Umbilical cord (tissue), 2 donors: ENCODE data around the gene STEAP3. TPM values are rescaled to one million over a fixed set of nuclear protein-coding genes. Genes with fewer than 3 reads are reported as not detected.

ENCODE experiments used
- DNase-seq: peaks from one replicate; pipeline ENCODE4 v3.0.0-alpha.2; 2015; ENCODE audit warnings: low spot score
- total RNA-seq: library from RNA; depleted of rRNA; stranded (reverse); fragments of >200 nt; gene quantifications from one replicate; pipeline ENCODE4 v1.2.3, GENCODE V29; 2014; ENCODE audit warnings: low replicate concordance; ENCODE audit not compliant: insufficient read depth

The STEAP3 gene
- total RNA-seq, 1 donor from 2014 or later, result 2.6 TPM

DNA sequence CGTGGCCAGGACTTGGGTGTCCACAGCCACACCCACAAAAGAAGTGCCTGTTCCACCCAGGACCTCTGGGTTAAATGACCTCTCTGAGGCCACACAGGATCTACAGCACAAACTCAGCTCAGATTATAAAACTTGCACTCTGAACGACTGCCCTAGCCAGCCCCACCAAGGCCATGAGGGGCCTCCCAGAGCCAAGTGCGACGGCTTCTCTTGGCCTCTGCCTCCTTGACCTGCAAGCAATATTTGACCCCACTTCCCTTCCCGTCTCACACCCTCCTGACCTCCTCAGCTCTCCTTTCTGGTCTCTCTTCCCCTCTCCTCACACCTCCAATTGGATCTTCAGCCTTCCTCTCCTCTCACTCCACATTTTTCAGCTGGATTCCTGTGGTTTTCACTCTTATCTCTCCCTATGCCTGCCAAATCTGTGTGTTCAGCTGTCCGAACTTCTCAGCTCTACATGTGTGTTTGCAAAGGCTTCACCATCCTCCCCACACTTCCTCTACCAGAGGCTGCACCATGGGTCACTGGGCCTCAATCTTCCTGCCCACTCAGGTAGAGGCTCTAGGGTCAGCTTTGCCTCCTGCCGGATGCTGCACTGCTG is 25.3 kb upstream of the STEAP3 start:
- DNase-seq, result peak; percentile 82

DNA sequence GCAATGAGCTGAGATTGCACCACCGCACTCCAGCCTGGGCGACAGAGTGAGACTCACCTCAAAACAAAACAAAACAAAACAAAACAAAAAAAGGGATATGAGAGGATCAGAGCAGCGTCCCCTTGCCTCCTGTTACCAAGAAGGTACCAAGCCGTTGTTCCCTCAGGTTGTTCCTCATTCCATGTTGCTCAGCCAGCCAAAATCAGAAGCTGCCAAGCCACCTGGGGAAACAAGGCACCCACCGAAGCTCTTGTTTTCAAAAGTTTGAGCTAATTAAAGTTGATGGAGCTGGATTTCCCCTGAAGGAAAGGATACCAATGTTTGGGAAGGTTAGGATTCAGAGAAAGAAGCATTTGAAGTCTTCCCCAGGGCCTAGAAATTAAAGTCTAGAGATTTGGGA is 21.8 kb upstream of the STEAP3 start:
- DNase-seq, result no peak

DNA sequence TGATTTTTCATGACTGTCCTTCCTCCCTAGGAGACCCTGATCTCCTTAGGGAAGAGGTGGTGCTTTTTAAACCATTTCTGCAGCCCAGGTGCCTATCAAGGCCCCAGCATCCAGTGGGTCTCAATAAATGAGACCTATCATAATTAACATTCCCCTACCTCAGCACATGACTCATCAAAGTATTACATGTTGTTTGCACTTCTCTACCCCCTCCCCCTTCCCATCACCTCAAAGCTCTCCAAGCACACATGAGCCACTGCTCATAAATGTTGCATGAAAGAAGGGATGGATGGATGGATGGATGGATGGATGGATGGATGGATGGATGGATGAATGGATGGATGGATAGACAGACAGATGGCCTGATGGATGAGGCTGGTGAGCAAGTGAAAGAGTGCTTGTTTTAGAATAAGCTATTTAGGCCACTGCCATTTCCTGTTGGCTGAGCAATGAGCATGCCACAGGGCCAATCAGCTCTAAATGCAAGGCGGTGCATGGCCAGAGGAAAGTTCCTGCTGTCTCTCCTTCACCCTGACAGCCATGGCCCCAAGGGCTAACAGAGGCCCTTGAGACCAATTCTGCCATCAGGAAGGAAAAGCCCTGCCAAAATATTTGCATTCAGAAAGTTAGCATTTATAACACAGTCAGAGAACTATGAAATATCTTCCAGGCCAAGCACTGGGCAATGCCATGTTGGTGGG is 20.9 kb upstream of the STEAP3 start:
- DNase-seq, result no peak

DNA sequence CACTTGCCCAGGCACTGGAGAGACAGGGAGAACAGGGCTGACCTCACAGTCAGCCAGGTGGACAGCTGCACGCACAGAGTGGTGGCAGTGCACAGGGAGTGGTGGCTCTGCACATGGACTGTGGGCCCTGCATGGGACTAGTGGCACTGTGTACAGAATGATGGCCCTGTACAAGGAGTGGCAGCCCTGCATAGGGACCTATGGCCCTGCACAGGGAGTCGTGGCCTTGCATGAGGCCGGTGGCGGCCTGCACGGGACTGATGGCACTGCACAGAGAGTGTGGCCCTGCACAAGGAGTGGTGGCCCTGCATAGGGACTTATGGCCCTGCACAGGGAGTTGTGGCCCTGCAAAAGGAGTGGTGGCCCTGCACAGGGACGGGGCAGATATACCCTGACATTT is 19.1 kb upstream of the STEAP3 start:
- DNase-seq, result no peak

DNA sequence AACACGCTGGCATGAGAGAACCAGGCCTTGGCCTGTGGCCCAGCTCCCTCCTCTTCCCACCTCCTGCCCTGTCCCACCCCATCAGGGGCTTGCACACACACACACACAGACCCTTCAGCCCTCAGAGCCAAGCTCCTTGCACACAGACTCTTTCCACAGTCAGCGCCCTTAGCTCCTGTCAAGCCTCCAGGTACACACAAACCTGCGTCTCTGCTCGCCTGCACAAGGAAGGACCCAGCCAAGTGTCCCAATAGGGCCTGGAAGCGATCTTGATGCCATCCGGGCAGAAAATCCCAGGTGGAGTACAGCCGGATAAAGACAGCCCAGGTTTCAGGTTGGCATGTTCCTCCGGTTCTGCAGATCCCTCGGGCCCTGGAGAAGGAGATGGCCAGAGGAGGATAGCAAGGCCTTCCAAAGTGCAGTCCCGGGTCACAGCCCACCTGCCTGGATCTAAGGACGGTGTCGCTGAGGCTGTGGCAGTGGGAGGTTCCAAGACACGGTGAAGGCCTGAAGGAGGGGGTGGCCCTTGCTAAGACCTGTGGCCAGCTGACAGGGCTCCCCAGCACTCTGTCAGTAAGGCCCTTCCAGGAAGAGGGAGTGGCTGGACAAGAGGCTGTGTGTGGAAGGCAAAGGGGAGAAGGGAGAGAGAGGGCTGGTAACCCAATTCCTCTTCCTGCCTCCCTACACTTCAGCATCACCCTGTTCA is 18.5 kb upstream of the STEAP3 start:
- DNase-seq, result no peak

DNA sequence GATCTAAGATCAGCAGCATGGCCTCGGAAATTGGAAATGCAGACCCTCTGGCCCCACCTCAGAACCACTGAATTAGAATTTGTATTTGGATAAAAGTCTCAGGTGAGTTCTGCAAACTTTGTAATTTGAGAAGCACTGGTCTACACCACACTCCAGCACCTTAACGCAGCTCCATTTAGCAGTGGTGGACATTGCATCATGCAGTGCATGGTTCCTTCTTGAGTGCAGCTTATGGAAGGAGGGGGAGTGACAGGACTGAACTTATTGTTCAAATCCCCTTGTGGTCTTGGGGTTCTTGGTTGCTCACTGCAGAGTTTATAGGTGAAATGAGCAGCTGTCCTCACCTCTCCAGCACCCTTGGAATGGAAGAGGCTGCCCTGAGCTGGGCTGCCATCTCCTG is 17.4 kb upstream of the STEAP3 start:
- no peak for DNase-seq

DNA sequence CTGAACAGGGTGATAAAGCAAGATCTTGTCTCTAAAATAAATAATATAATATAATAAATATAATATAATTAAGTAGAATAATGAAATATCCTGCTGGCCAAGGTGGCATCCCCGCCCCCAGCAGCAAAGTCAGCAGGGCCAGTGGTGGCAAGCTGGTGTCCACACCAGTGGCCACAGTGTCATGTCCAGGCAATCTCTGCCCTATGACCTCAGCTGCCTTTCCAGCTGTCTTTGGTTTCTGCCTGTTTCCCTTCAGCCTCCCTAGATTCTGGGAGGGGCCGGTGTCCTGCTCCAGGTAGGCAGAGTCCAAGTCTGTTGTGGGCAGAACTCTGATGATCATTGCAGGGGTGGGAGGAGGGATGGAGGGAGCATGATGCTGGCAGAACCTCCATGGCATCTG is 16.2 kb upstream of the STEAP3 start:
- no peak for DNase-seq

DNA sequence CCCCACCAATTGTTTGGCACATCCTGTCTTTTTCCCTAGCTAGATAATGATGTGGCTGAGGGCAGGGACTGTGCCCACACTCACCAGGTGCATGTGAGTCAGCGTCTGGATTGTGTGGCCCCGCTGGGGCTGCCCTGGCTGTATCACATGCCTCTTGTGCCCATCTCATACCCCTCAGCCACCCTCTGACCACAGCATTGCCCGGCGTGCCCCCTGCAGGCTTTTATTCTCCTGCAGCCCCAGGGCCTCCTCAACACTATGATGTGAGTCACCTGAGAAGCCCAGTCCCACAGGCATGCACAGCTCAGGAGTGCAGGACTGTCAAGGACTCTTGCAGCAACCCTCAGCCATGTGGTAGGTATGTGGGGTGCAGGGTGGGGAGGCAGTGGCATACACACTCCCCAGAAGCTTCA is 14.8 kb upstream of the STEAP3 start:
- DNase-seq, result no peak

DNA sequence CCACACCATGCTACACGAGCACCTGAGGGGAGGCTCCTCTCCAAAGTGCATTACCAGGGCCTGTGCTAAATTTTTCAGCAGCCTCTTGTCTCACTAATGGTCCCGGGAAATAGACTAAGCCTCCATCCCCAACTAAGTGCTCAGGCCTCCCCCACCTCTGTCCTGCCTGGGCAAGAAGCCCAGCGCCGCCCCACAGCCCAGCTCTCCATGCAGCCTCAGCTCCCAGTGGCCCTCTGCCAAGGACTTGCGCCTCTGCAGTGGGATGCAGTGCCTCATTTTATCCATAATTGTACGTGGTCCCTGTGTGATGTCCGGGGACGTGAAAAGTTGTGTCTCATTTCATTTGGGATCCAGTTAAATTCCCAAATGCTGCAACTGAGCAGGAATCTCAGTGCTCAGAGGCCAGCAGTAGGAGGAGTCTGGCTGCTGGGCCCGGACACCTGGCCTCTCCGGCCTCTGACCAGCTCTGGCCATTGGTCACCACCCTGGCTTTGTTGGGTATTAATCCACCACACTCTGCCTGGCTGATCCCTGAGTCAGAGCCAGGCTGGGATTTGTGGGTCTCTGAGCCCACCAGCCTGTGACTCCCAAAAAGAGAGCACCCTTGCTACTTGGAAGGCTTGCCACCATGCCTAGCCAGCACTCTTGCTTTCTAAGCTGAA is 11.4 kb upstream of the STEAP3 start:
- no peak for DNase-seq

DNA sequence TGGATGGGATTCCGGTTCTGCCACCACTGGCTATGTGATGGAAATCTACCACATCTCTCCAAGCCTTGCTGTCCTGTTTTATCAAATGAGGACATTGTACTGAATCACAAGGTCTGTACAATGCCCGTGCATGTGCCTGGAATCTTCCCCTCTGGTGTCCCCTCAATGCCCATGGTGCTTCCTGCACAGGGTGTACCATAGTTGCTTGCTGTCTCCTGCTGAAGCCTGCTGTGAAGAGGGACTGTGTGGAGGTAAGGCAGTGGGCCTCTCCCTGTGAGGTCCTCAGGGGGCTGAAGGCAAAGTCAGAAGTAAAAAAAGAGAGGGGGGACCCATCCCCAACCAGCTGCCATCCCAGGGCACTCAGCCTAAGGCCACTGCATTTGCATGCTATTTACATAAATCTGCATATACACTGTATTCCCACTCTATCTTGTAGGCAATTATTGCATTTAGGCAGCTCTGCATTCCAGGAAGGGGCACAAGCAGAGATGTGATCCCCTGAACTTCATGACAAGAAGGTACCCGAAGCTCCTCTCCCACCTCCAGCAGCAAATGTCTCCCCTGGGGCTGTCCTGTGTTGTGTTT is 9.1 kb upstream of the STEAP3 start:
- DNase-seq, result no peak

DNA sequence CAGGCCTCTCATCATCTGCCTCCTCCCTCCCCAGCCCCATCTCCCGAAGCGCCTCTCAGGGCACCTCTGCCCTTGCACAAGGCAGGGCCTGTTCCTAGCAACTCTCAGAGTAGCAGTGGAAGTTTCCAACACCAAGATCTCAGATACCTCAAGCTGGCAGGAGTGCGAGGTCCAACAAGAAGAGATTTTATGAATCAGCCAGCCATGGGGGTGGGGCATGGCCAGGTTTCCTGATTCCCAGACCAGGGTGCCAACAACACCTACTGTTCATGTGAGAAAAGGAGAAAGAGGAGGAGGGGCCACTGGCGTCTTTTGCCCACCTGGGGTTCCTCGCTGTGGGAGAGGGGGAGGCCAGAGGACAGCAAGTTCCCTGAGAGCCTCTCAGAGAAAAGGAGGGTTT is 6.6 kb upstream of the STEAP3 start:
- no peak for DNase-seq

DNA sequence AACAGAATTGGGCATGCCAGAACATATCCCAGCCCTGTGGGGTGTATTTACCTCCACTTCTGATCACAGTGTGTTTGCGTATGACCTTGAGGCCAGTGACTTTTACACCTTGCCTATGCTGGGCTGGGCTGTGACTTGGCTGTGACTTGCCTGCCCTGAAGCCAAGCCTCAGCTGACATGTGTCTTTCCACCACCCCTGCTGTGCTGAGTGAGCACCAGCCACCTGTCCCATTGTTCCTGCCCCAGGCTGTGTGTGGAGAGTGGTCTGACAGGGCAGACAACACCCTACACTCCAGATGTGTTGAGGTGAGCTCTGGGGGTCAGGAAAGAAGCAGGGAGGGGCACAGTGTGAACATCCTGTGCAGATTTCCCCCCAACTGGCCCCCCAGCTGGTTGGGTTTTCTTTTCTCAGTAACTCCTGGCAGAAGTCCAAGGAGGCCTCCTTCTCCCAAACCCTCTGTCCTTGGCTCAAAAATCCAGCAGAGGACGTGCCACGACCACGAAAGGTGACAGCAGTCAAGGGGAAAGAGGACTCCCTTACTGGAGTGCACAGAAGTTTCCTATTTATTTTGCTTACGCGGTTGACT is 5.1 kb upstream of the STEAP3 start:
- DNase-seq, result peak; percentile 55

DNA sequence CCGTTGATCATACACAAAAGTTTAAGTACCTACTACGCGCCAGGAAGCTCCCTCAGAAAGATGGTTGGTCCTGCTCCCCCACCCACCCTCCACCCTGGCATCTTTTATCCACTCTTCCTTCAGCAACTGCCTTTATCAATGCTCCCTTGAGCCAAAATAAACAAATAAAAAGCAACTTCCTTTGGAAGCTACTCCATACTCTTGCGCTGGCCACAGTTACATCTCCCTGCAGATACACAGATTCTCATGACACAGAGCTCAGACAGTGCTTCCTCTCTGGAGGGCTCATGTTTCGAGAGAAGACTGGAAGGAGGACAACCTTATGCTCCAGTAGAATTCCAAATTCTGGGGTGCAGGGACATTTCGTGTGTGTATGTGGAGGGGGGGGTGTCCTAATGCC is 3.8 kb upstream of the STEAP3 start:
- no peak for DNase-seq

DNA sequence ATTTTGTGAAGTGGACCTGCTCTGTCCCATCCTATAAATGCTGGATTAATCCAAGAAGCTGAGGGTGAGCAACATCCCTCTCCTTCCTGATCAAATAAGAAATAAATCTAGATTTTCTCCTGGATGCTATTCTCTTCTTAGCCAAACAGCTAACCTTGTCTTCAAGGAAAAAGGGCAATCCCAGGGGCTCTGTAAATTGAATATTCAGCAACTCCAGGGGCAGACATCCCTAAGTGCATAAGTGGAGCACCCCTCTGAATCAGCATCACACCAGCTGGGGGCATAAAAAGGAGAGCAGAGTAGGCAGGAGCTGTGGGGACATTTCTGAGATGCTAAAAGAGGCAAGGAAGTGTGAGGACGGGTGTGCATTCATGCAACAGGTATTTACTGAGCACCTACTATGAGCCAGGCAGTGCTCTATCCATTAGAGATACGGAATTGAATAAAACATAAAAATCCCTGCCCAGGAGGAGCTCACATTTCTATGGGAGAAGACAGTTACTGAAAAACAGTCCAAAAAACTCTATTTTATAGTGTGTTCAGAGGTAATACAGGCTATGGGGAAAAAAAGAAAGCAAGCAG is 2.8 kb upstream of the STEAP3 start:
- DNase-seq, result no peak

DNA sequence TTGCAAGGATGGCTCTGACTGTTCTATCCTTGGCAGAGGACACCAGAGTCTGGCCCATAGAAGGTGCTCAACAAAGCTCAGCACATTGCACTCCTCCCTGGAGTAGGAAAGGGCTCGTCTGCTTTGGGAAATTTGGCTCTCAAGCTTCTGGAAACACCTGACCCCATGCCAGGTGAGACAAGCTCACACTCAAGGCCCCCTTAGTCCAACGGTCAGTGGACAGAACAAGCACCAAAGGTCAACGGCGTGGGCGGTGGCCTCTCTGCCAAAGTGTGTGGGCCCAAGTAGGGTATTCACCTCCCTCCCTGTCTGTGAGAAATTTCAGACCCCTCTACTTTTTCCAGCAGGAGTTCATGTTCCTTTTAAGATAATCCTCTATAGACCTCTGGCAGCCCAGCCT is 2.0 kb upstream of the STEAP3 start:
- no peak for DNase-seq

DNA sequence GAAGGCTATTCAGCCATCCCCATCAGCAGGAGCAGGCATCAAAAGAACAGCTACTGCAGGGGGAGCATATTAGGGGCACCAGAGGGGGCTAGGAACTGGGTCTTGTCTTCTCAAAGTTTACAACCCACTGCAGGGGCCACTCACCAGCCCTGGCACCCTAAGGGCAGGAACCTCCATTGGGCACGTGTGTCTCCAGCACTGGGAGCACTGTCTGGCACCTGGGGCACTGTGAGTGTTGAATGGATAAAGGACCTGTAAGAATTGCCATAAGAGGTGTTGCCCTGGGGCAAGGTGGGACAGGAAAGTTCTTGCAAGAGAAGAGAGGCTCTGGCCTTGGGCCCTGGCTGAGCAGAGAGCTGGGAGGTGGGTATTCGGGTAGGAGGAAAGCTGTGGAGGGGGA is 1.4 kb upstream of the STEAP3 start:
- no peak for DNase-seq

DNA sequence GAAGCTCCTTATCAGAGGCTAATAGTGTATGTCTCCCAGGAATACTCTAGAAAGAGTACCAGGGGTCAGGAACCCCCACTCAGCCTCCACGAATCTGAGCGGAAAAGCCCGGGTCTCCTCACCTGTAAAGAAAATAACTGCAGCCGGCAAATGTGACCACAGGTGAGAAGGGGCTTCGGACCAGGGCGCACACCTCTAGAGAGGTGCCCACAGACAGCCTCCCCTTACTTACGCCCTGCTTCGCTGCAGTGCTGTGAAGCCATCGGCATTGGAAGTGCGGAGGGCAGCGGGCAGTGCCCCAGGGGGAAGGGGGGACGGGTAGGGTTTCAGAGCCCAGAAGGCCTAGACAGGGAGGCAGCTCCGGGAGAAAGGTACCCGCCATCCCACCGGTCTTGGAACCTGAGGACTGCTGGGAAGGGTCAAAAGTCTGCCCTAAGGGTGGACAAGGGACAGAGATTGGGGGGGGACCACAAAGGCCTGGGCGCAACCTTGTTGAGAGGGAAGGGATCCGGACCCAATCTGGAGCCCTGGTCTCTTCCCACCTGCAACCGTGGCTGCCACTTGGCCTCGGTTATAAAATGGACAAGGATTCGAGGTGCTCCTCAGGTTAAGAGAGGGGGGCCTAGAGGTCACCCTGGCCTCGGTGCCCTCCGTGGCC is 642 bp upstream of the STEAP3 start:
- no peak for DNase-seq

DNA sequence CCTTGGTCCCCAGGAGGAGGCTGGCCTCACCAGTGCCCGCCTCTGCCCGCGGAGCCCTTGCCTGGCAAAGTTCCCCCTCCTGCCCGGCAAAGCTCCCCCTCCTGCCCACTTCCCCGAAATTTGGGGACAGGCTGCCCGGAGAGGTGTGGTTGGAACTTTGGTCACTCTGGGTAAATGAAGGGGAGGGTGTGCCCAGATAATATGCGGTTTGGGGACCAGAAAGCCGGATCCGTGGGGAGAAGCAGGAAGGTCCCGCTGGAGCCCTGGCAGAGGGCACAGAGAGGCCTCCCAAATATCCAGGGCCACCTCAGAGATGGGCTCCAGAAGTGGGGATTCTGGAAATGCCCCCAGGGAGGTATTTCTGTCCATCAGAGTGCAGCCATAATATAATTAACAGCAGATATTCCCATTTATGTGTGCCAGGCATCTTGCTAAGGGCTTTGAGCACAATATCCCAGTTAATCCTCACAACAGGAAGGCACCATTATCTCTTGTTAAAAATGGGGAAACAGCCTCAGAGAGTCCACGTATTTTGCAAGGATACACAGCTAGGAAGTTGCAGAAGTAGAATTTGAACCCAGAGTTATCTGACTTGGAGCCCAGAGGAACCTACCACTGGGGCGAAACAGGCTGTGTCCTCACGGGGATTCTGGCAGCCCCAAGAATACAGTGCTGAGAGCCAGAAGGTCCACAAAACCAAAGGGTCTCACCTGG is 914 bp downstream of the STEAP3 start:
- no peak for DNase-seq

DNA sequence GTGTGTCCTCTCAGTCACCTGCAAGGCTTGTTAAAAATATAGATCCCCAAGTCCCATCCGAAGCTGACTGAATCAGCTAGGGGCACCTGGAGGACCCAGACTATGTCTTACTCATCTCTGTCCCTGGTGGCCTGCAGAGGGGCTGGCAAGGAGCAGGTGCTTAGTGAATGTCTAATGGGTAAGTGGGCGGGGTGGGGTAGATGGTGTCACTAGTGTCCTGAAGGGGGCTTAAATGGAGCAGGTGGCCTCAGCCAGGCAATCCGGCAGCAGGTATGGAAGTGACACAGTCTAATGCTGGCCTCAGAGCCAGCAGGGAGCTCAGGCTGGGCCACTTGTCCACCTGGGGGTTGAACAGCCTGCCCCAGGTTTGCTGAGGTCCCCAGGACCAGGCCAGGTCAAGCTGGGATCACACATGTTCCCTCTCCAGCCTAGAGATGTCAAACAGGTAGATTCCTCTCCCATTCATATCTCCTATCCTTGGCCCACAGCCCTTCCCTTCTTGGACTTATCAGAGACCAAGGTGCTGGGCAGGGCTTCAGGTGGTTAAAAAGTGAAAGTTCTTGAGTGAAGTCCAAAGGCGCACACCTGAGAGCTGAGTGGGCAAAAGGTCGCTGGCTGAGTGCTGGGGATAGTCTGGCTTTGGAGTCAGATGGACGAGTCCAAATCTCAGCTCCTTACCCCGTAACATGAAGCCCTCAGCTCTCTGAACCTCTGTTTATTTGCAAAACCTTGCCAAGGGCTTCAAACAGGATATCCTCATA is 1.7 kb downstream of the STEAP3 start:
- no peak for DNase-seq

DNA sequence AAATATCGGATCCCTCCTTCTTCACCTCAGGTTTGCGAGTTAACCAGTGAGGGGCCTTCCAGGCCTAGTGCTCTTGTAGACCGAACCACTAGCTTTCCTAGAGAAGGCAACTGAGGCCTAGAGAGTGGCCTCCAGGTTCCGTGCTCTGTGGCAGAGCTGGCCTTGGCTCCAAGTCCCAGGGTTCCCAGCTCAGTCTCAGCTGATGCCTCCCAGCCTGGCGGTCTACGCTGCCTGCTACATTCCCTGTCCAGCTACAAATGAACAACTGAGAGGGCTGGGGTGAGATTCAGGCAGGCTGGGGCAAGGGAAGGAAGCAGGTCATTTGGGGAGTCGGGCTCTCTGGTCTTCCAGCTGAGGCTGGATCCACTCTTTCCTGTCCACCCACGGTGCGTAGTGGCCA is 2.3 kb downstream of the STEAP3 start:
- no peak for DNase-seq
